GM12892 (cell line): Measurements from ENCODE around the gene HIP1.

ENCODE experiments used
- POLR2A ChIP-seq: IDR thresholded peaks from 2 replicates; pipeline ENCODE4 v1.6.1; 2011; ENCODE audit warnings: low read depth, low read length, control low read depth
- POLR2AphosphoS5 ChIP-seq: IDR thresholded peaks from 2 replicates; pipeline ENCODE4 v1.6.1; 2011; ENCODE audit warnings: low read depth, low read length, control low read depth

DNA sequence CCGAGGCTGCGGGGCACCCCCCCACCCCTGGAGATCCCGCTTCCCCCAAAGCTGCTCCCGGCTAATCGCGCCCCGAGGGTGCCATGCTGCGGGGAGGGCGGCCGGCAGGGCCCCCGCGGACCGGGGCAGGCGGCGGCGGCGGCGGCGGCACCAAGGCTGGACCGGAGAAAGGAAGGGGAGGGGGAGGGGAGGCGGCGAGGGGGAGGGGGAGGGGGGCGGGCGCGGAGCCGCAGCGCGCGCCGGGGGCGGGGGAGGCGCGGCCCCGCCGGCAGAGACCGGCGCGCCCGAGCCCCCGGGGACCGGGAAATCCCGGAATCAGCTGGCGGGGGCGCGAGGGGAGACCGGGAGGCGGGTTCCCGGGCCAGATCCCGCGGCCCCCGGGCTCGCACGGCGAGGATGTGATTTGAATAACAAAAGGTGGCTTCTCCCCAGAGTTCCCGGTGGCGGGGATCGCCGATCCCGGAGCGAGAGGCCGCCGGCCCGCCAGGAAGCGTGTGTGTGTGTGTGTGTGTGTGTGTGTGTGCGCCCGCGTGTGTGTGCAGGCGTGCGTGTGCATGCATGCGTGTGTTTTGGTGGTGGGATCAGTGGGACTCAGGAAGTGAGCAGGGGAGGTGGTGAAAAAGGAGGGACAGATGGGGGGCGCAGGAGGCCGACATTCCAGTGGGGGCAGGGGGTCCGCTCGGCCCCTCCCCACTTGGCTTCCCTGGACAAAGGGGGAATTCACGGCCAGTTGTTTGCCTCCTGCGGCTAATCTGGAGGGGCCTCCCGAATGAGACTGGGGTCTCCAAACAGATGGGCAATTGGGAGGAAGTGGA, 99.5 kb downstream of the HIP1 start:
- TF ChIP-seq POLR2AphosphoS5 (no peak), POLR2A (no peak)
